Smooth muscle cell (in vitro differentiated cells): ENCODE data around the gene UBE2L6. TPM values are rescaled to one million over a fixed set of nuclear protein-coding genes. Genes with fewer than 3 reads are reported as not detected.

ENCODE experiments used
- DNase-seq: peaks from one replicate; lab custom pipeline; 2025; ENCODE audit not compliant: unreplicated experiment; lab: John Stamatoyannopoulos, UW
- H2AFZ ChIP-seq: fragments of 200-600 bp; sonication (generic); 2 replicates; pipeline ENCODE4 v1.6.0; 2016; ENCODE audit warnings: antibody characterized with exemption, low read depth, mild to moderate bottlenecking
- H3F3A ChIP-seq: fragments of 200-600 bp; sonication (generic); 2 replicates; pipeline ENCODE4 v1.6.0; 2017; ENCODE audit warnings: antibody characterized with exemption, low read depth
- H3K27ac ChIP-seq: fragments of 200-600 bp; sonication (generic); 2 replicates; pipeline ENCODE4 v1.5.1; 2016; ENCODE audit warnings: low read depth, mild to moderate bottlenecking
- H3K27me3 ChIP-seq: fragments of 200-600 bp; sonication (generic); 2 replicates; pipeline ENCODE4 v1.6.1; 2016; ENCODE audit warnings: low read depth, mild to moderate bottlenecking
- H3K36me3 ChIP-seq: fragments of 200-600 bp; sonication (generic); 2 replicates; pipeline ENCODE4 v1.5.1; 2016; ENCODE audit warnings: low read depth
- H3K4me1 ChIP-seq: fragments of 200-600 bp; sonication (generic); 2 replicates; pipeline ENCODE4 v1.5.1; 2016; ENCODE audit warnings: low read depth
- H3K4me2 ChIP-seq: fragments of 200-600 bp; sonication (generic); 2 replicates; pipeline ENCODE4 v1.6.0; 2016; ENCODE audit warnings: mild to moderate bottlenecking
- H3K4me3 ChIP-seq: fragments of 200-600 bp; sonication (generic); 2 replicates; pipeline ENCODE4 v1.5.1; 2016; ENCODE audit warnings: mild to moderate bottlenecking
- H3K79me2 ChIP-seq: fragments of 200-600 bp; sonication (generic); 2 replicates; pipeline ENCODE4 v1.6.0; 2016; ENCODE audit warnings: low read depth, mild to moderate bottlenecking
- H3K9ac ChIP-seq: fragments of 200-600 bp; sonication (generic); 2 replicates; pipeline ENCODE4 v1.6.0; 2016; ENCODE audit warnings: low read depth
- H3K9me3 ChIP-seq: fragments of 200-600 bp; sonication (generic); replicated peaks from 2 replicates; pipeline ENCODE4 v1.5.1; 2016; ENCODE audit warnings: low read depth
- H4K20me1 ChIP-seq: fragments of 200-600 bp; sonication (generic); 2 replicates; pipeline ENCODE4 v1.6.0; 2016; ENCODE audit warnings: low read depth
- WGBS: methylation state at CpG from one replicate; pipeline ENCODE4 v1.1.7; 2016; ENCODE audit warnings: low lambda C conversion rate; 5-methylcytosine and 5-hydroxymethylcytosine counted together
- polyA plus RNA-seq: library from polyadenylated mRNA; unstranded; fragments of >200 nt; fragmentation: Nextera tagmentation; extraction: Ambion mirVana; gene quantifications from 2 replicates; pipeline ENCODE4 v1.2.1, GENCODE V29; 2016
- total RNA-seq: library from RNA; depleted of rRNA; stranded (reverse); fragments of >200 nt; gene quantifications from 2 replicates; pipeline ENCODE4 v1.2.3, GENCODE V29; 2014
- TF ChIP-seq, protein P1 (sequence below): fragments of 200-600 bp; sonication (generic); IDR thresholded peaks from 2 replicates; pipeline ENCODE4 v1.5.1; 2017; ENCODE audit warnings: borderline replicate concordance, mild to moderate bottlenecking, antibody characterized with exemption; ENCODE audit not compliant: insufficient read depth, poor library complexity, severe bottlenecking

UBE2L6 gene
- total and polyA plus RNA-seq, 2 experiments from 2014 or later = 14.4 to 28.2 TPM

DNA sequence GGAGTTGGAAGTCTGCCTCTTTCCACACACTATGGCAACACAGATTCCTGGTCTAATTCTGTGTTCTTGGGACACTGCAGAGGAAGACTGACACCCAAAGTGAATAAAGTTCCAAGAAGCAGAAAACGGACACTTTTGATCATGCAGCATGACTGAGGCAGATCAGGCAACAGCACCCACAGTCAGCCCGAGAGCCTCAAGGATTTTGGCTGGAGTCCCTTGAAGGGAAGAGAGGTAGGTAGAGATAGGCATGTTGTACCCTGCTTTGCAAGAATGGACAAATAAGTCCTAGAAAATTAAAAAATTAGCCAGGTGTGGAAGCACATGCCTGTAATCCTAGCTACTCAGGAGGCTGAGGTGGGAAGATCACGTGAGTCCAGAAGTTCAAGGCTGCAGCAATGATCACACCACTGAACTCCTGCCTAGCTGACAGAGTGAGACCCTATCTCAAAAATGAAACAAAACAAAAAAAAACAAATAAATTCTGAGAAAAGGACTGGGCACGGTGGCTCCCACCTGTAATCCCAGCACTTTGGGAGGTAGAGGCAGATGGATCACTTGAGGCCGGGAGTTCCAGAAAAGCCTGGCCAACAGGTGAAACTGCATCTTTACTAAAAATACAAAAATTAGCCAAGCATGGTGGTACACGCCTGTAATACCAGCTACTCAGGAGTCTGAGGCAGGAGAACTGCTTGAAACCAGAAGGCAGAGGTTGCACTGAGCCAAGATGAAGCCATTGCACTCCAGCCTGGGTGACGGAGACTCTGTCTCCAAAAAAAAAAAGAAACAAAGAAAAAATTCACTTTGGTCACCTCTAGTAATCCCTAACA is 58.9 kb downstream of the UBE2L6 start:
- H3K27me3 ChIP-seq = no peaks in the 10 kb centered on the region
- no peak overlapping the region for H2AFZ ChIP-seq
- DNase-seq = no peak
- no peak overlapping the region for H3K4me3 ChIP-seq
- no peaks in the 10 kb centered on the region for H3K79me2 ChIP-seq
- no peaks in the 10 kb centered on the region for H3K4me1 ChIP-seq
- no peak overlapping the region for H3K9ac ChIP-seq
- WGBS = 95% methylated on average over 7 of the region's 7 CpGs
- no peaks in the 10 kb centered on the region for H3F3A ChIP-seq
- H3K27ac ChIP-seq = no peak overlapping the region
- TF ChIP-seq, protein P1, sequence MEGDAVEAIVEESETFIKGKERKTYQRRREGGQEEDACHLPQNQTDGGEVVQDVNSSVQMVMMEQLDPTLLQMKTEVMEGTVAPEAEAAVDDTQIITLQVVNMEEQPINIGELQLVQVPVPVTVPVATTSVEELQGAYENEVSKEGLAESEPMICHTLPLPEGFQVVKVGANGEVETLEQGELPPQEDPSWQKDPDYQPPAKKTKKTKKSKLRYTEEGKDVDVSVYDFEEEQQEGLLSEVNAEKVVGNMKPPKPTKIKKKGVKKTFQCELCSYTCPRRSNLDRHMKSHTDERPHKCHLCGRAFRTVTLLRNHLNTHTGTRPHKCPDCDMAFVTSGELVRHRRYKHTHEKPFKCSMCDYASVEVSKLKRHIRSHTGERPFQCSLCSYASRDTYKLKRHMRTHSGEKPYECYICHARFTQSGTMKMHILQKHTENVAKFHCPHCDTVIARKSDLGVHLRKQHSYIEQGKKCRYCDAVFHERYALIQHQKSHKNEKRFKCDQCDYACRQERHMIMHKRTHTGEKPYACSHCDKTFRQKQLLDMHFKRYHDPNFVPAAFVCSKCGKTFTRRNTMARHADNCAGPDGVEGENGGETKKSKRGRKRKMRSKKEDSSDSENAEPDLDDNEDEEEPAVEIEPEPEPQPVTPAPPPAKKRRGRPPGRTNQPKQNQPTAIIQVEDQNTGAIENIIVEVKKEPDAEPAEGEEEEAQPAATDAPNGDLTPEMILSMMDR = no peak
- no peaks in the 10 kb centered on the region for H3K36me3 ChIP-seq
- H3K9me3 ChIP-seq = no peaks in the 10 kb centered on the region
- H4K20me1 ChIP-seq = no peaks in the 10 kb centered on the region
- no peak overlapping the region for H3K4me2 ChIP-seq

DNA sequence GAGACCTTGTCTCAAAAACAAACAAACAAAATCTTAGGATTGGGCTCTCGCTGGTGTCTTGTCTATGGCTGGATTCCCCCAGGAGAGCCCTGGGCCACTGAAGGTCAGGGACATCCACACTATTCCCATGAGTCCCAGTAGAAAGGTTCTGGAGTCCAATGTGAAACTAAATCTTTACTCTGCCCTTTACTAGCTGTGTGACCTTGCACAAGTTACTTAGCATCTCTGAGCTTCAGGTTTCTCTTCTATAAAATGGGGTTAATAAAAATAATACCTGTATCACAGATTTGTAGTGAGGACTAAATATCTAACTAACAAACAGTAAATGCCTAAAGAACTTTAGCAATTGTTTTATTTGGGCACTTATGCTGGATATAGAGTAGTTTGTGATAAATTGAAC is 61.0 kb downstream of the UBE2L6 start:
- Histone ChIP-seq H3K79me2 (no peaks in the 10 kb centered on the region), H3K9me3 (no peaks in the 10 kb centered on the region), H3K4me1 (no peaks in the 10 kb centered on the region), H3K4me2 (no peak overlapping the region), H3K9ac (no peak overlapping the region), H3K36me3 (no peaks in the 10 kb centered on the region), H4K20me1 (no peaks in the 10 kb centered on the region), H3K27ac (no peak overlapping the region), H3F3A (no peaks in the 10 kb centered on the region), H3K27me3 (no peaks in the 10 kb centered on the region), H3K4me3 (no peak overlapping the region), H2AFZ (no peak overlapping the region)
- TF ChIP-seq, protein P1 = no peak
- DNase-seq = no peak
- 87% methylated on average over 1 of the region's 1 CpG for WGBS

DNA sequence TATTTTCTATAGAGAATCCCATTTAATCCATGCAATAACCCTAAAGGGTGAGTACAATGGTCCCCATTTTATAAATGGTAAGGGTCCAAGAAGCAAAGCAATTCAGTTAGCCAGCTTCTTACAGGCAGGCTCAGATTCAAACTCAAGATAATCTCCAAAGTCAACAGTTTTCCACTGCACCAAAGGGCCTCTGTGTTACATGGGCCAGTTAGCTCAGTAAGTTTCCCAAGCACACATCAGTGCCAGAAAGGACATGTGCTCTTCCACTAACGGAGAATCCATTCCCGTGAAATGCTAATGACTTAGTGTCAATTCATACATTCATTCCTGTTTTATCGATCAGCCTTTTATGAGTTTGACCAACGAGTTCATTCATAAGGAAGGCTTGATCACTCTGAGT is 63.0 kb downstream of the UBE2L6 start:
- peaks cover 3% of the 10 kb centered on the region for H3K4me1 ChIP-seq
- no peaks in the 10 kb centered on the region for H4K20me1 ChIP-seq
- no peak overlapping the region for H3K9ac ChIP-seq
- no peak for DNase-seq
- H2AFZ ChIP-seq = no peak overlapping the region
- no peaks in the 10 kb centered on the region for H3K9me3 ChIP-seq
- no peaks in the 10 kb centered on the region for H3K36me3 ChIP-seq
- H3K4me3 ChIP-seq = no peak overlapping the region
- H3K4me2 ChIP-seq = no peak overlapping the region
- no peaks in the 10 kb centered on the region for H3K79me2 ChIP-seq
- 94% methylated on average over 4 of the region's 4 CpGs for WGBS
- TF ChIP-seq, protein P1 = no peak
- H3K27me3 ChIP-seq = no peaks in the 10 kb centered on the region
- no peak overlapping the region for H3K27ac ChIP-seq
- H3F3A ChIP-seq = no peaks in the 10 kb centered on the region

DNA sequence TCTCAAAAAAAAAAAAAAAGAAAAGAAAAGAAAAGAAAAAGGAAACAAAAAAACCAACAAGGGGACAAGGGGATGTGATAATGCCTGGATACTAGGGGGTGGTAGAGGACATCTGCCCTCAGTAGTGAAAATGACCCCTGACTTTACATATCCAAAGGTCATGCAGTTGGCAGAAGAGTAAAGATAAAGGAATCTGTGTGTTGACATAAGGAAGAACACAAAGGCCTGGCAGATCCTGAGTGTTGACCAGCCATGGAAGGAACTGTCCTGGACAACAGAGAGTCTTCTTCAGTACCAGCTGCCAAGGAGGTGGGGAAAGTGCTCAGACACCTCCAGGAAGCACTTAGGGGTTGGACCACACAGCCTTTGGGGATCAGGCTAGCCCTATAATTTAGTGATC is 64.6 kb downstream of the UBE2L6 start:
- Histone ChIP-seq H4K20me1 (no peaks in the 10 kb centered on the region), H3F3A (no peaks in the 10 kb centered on the region), H3K4me1 (peaks cover 3% of the 10 kb centered on the region), H3K9me3 (no peaks in the 10 kb centered on the region), H3K4me2 (no peak overlapping the region), H2AFZ (no peak overlapping the region), H3K79me2 (no peaks in the 10 kb centered on the region), H3K36me3 (no peaks in the 10 kb centered on the region), H3K27me3 (no peaks in the 10 kb centered on the region), H3K9ac (no peak overlapping the region), H3K4me3 (no peak overlapping the region), H3K27ac (no peak overlapping the region)
- no peak for DNase-seq
- TF ChIP-seq, protein P1 = no peak
